IMR-90 (cell line): ENCODE data around the gene CDC25B. TPM values are rescaled to one million over a fixed set of nuclear protein-coding genes. Genes with fewer than 3 reads are reported as not detected.

Experiments
- ATAC-seq: fragments of 200-7000 bp; cut with Tn5 transposase; 2 replicates; pipeline ENCODE4 v1.9.1; 2020; ENCODE audit warnings: low read depth, mild to moderate bottlenecking, moderate library complexity
- BruUV-seq: library from RNA; stranded (reverse); fragments of 400-500 nt; replicated peaks from 2 replicates; lab custom pipeline; 2021; lab: Mats Ljungman, UMichigan
- CTCF ChIA-PET: fragments of 300-600 bp; formaldehyde crosslinking; extraction: SDS; loops from one replicate; lab custom pipeline; 2021; ENCODE audit warnings: antibody characterized with exemption; lab: Yijun Ruan, JAX
- POLR2A ChIA-PET: fragments of 300-600 bp; sonication (Branson Sonifier 250); formaldehyde crosslinking; loops from one replicate; lab custom pipeline; 2022; ENCODE audit warnings: antibody characterized with exemption; ENCODE audit not compliant: unreplicated experiment; lab: Charles Lee
- DNase-seq: peaks from one replicate; pipeline ENCODE4 v3.0.0; 2013
- H2AFZ ChIP-seq: replicated peaks from 2 replicates; pipeline ENCODE3; 2013; ENCODE audit warnings: low read length, mild to moderate bottlenecking; ENCODE audit not compliant: poor library complexity
- H2AK5ac ChIP-seq: 2 replicates; pipeline ENCODE4 v1.6.1; 2013; ENCODE audit warnings: low read depth, low read length, inconsistent platforms
- H2AK9ac ChIP-seq: replicated peaks from 2 replicates; pipeline ENCODE3; 2013; ENCODE audit warnings: mild to moderate bottlenecking, low read depth, low read length, moderate library complexity; ENCODE audit not compliant: poor library complexity
- H2BK120ac ChIP-seq: 2 replicates; pipeline ENCODE4 v1.6.1; 2013; ENCODE audit warnings: low read depth, low read length, inconsistent platforms
- H2BK15ac ChIP-seq: 3 replicates; pipeline ENCODE4 v1.6.1; 2013; ENCODE audit warnings: low read depth, low read length, inconsistent platforms
- H2BK20ac ChIP-seq: 2 replicates; pipeline ENCODE4 v1.6.1; 2013; ENCODE audit warnings: low read depth, mild to moderate bottlenecking, inconsistent platforms, low read length, moderate library complexity
- H2BK5ac ChIP-seq: 2 replicates; pipeline ENCODE4 v1.6.1; 2013; ENCODE audit warnings: mild to moderate bottlenecking, low read depth, low read length, inconsistent platforms; ENCODE audit not compliant: poor library complexity, severe bottlenecking
- H3K14ac ChIP-seq: replicated peaks from 2 replicates; pipeline ENCODE4 v1.6.1; 2013; ENCODE audit warnings: low read depth, low read length, inconsistent platforms
- H3K18ac ChIP-seq: 2 replicates; pipeline ENCODE4 v1.6.1; 2013; ENCODE audit warnings: low read depth, low read length, control low read depth
- H3K23ac ChIP-seq: 2 replicates; pipeline ENCODE4 v1.6.1; 2013; ENCODE audit warnings: low read depth, low read length, inconsistent platforms
- H3K27ac ChIP-seq: 2 replicates; pipeline ENCODE4 v1.5.1; 2013; ENCODE audit warnings: mild to moderate bottlenecking, control low read depth, low read length; ENCODE audit not compliant: insufficient read depth
- H3K27me3 ChIP-seq: 2 replicates; pipeline ENCODE4 v1.6.1; 2013; ENCODE audit warnings: low read length; ENCODE audit not compliant: control insufficient read depth, insufficient read depth
- H3K36me3 ChIP-seq: 2 replicates; pipeline ENCODE4 v1.6.1; 2013; ENCODE audit warnings: low read length, mixed read lengths; ENCODE audit not compliant: control insufficient read depth, insufficient read depth
- H3K4ac ChIP-seq: 2 replicates; pipeline ENCODE4 v1.6.1; 2013; ENCODE audit warnings: low read depth, low read length, inconsistent platforms
- H3K4me1 ChIP-seq: 2 replicates; pipeline ENCODE4 v1.6.1; 2013; ENCODE audit warnings: low read length, mixed read lengths; ENCODE audit not compliant: control insufficient read depth, insufficient read depth
- H3K4me2 ChIP-seq: 2 replicates; pipeline ENCODE4 v1.6.1; 2013; ENCODE audit warnings: low read depth, mild to moderate bottlenecking, control low read depth, low read length, moderate library complexity
- H3K4me3 ChIP-seq: 2 replicates; pipeline ENCODE4 v1.5.1; 2013; ENCODE audit warnings: low read depth, mild to moderate bottlenecking, control low read depth, low read length, moderate library complexity; ENCODE audit not compliant: insufficient read depth
- H3K56ac ChIP-seq: 2 replicates; pipeline ENCODE4 v1.6.1; 2013; ENCODE audit warnings: low read length, inconsistent platforms; ENCODE audit not compliant: insufficient read depth; ENCODE audit errors: extremely low read depth
- H3K79me1 ChIP-seq, 2 experiments: 2 replicates each; pipeline ENCODE4 v1.6.1; 2013; ENCODE audit warnings: low read length in 2 of 2, inconsistent platforms in 1 of 2, low read depth in 1 of 2
- H3K9ac ChIP-seq: 2 replicates; pipeline ENCODE4 v1.6.1; 2013; ENCODE audit warnings: low read depth, low read length, control low read depth
- H3K9me1 ChIP-seq: 2 replicates; pipeline ENCODE4 v1.6.1; 2013; ENCODE audit warnings: low read length, inconsistent platforms; ENCODE audit not compliant: insufficient read depth
- H3K9me3 ChIP-seq: 2 replicates; pipeline ENCODE4 v1.6.1; 2013; ENCODE audit warnings: low read length; ENCODE audit not compliant: control insufficient read depth, insufficient read depth
- H4K20me1 ChIP-seq: 2 replicates; pipeline ENCODE4 v1.6.1; 2013; ENCODE audit warnings: low read length, inconsistent platforms; ENCODE audit not compliant: insufficient read depth
- H4K5ac ChIP-seq: 2 replicates; pipeline ENCODE4 v1.6.1; 2013; ENCODE audit warnings: mild to moderate bottlenecking, low read depth, low read length, control low read depth
- H4K8ac ChIP-seq, 2 experiments: 2 replicates each; pipeline ENCODE4 v1.6.1; 2013; ENCODE audit warnings: low read depth in 2 of 2, low read length in 2 of 2, control low read depth in 1 of 2, inconsistent platforms in 1 of 2
- H4K91ac ChIP-seq: 2 replicates; pipeline ENCODE4 v1.6.1; 2013; ENCODE audit warnings: low read depth, low read length, inconsistent platforms; ENCODE audit not compliant: insufficient read depth
- BHLHE40 ChIP-seq: fragments of 150-350 bp; IDR thresholded peaks from 2 replicates; pipeline ENCODE4 v1.6.1; 2016; ENCODE audit warnings: mild to moderate bottlenecking, low read depth, low read length
- CEBPB ChIP-seq: IDR thresholded peaks from 2 replicates; pipeline ENCODE4 v1.6.1; 2012; ENCODE audit warnings: low read depth, low read length, improper control_type of control experiment
- CHD1 ChIP-seq: IDR thresholded peaks from 2 replicates; pipeline ENCODE4 v1.6.1; 2012; ENCODE audit warnings: low read depth, low read length, improper control_type of control experiment
- ELK1 ChIP-seq: fragments of 150-350 bp; IDR thresholded peaks from 2 replicates; pipeline ENCODE4 v1.6.1; 2016; ENCODE audit warnings: low read depth, mild to moderate bottlenecking, low read length, moderate library complexity, borderline replicate concordance
- FOS ChIP-seq: fragments of 150-350 bp; IDR thresholded peaks from 2 replicates; pipeline ENCODE4 v1.6.1; 2016; ENCODE audit warnings: low read depth, low read length
- MAFK ChIP-seq: IDR thresholded peaks from 2 replicates; pipeline ENCODE4 v1.6.1; 2012; ENCODE audit warnings: low read depth, low read length, improper control_type of control experiment
- MAZ ChIP-seq: IDR thresholded peaks from 2 replicates; pipeline ENCODE4 v1.6.1; 2012; ENCODE audit warnings: low read depth, mild to moderate bottlenecking, low read length, improper control_type of control experiment, moderate library complexity, borderline replicate concordance
- MXI1 ChIP-seq: IDR thresholded peaks from 2 replicates; pipeline ENCODE4 v1.6.1; 2012; ENCODE audit warnings: low read depth, mild to moderate bottlenecking, low read length, moderate library complexity, borderline replicate concordance
- NFE2L2 ChIP-seq: fragments of 150-350 bp; IDR thresholded peaks from 2 replicates; pipeline ENCODE4 v1.6.1; 2016; ENCODE audit warnings: low read depth, mild to moderate bottlenecking, low read length
- POLR2A ChIP-seq: IDR thresholded peaks from 2 replicates; pipeline ENCODE4 v1.6.1; 2012; ENCODE audit warnings: mild to moderate bottlenecking, low read depth, low read length
- RAD21 ChIP-seq: IDR thresholded peaks from 2 replicates; pipeline ENCODE4 v1.6.1; 2012; ENCODE audit warnings: low read length, improper control_type of control experiment
- RCOR1 ChIP-seq: IDR thresholded peaks from 2 replicates; pipeline ENCODE4 v1.6.1; 2012; ENCODE audit warnings: mild to moderate bottlenecking, low read length, improper control_type of control experiment; ENCODE audit not compliant: insufficient replicate concordance
- RFX5 ChIP-seq: IDR thresholded peaks from 2 replicates; pipeline ENCODE4 v1.8.0; 2012; ENCODE audit warnings: low read depth, mild to moderate bottlenecking, low read length, moderate library complexity
- SMC3 ChIP-seq: fragments of 150-350 bp; IDR thresholded peaks from 2 replicates; pipeline ENCODE4 v1.6.1; 2016; ENCODE audit warnings: low read depth, mild to moderate bottlenecking, antibody characterized with exemption, low read length, moderate library complexity
- USF2 ChIP-seq: fragments of 150-350 bp; IDR thresholded peaks from 2 replicates; pipeline ENCODE4 v1.6.1; 2017; ENCODE audit warnings: mild to moderate bottlenecking, antibody characterized with exemption, low read length, low read depth
- WGBS, 2 experiments: methylation state at CpG; one replicate each; pipeline versions ENCODE4 v1.1.5 to v1.1.7; 2013; ENCODE audit warnings: missing lambda C conversion rate in 2 of 2; ENCODE audit not compliant: insufficient read length in 1 of 2; ENCODE audit errors: extremely low coverage in 2 of 2; 5-methylcytosine and 5-hydroxymethylcytosine counted together
- dilution Hi-C: fragments of 300-500 bp; cut with HindIII; formaldehyde crosslinking; loops from one replicate; pipeline ENCODE4 v1.14.3; 2018; ENCODE audit warnings: low sequenced_read_pairs; ENCODE audit not compliant: unreplicated experiment
- in situ Hi-C: fragments of 300-500 bp; cut with MboI; formaldehyde crosslinking; loops from 3 replicates; pipeline ENCODE4 v1.14.3; 2019; ENCODE audit warnings: low sequenced_read_pairs, inconsistent platforms, mixed read lengths
- intact Hi-C: fragments of 100-400 bp; cut with micrococcal nuclease; formaldehyde crosslinking; loops from 2 replicates; pipeline ENCODE4 v1.10.0; 2022
- polyA plus RNA-seq, 3 experiments: library from polyadenylated mRNA; depleted of rRNA; stranded (reverse); fragments of >200 nt; gene quantifications; 2 replicates each; pipeline ENCODE4 v1.2.3, GENCODE V29; 2012; ENCODE audit warnings: low replicate concordance in 1 of 3
- total RNA-seq: library from RNA; depleted of rRNA; stranded (reverse); fragments of >200 nt; gene quantifications from 2 replicates; pipeline ENCODE4 v1.2.3, GENCODE V29; 2012

CDC25B gene
- total and polyA plus RNA-seq, 2 of the 4 experiments (the other 2 are of a cell fraction), result 14.5 to 50.5 TPM

- H3K4me2 ChIP-seq, result peak overlapping the region; percentile 76
- H3K9me3 ChIP-seq, result no peaks in the 10 kb centered on the region
- H2BK20ac ChIP-seq, result no peak overlapping the region
- no peak for DNase-seq
- H3K18ac ChIP-seq, result no peak overlapping the region
- H2AK9ac ChIP-seq, result peak overlapping the region; percentile 95
- H3K23ac ChIP-seq, result peak overlapping the region; percentile 80
- H3K36me3 ChIP-seq, result peaks cover 26% of the 10 kb centered on the region
- H2AK5ac ChIP-seq, result peak overlapping the region; percentile 97
- H4K20me1 ChIP-seq, result no peaks in the 10 kb centered on the region
- H4K5ac ChIP-seq, result 0 out of 2 replicates have a peak overlapping the region, but pooled peaks have one; percentile 12
- peak overlapping the region; percentile 70 for H2AFZ ChIP-seq
- peaks cover 21% of the 10 kb centered on the region for H3K9me1 ChIP-seq
- peak overlapping the region; percentile 86 for H3K27ac ChIP-seq
- H3K14ac ChIP-seq, result peak overlapping the region; percentile 34
- in situ Hi-C loops (no loop called here), intact Hi-C loops (no loop called here), dilution Hi-C loops (no loop called here)
- peak overlapping the region; percentile 87 for H3K9ac ChIP-seq
- H3K4me3 ChIP-seq, result peak overlapping the region; percentile 82
- 27% methylated on average over 10 of the region's 33 CpGs; no CpG with 5 or more reads in 1 of the 2 experiments for WGBS, 2 experiments
- peak overlapping the region; percentile 76 for H2BK5ac ChIP-seq
- ATAC-seq, result no peak; the same call in 1 of the 2 replicates
- peaks cover 36 to 63% of the 10 kb centered on the region in 2 experiments for H3K79me1 ChIP-seq
- CTCF ChIA-PET, result interaction anchor here (0.8 to 1.4 kb wide), 2 partner anchors 10 to 22 kb away, joined by 3 to 4 read pairs; partner anchors contain the start of gene CENPB
- peak overlapping the region; percentile 45; the same call in 1 of the 3 replicates for H2BK15ac ChIP-seq
- H4K8ac ChIP-seq, result peak overlapping the region; percentile 66 to 85; a peak in 3 of 4 replicates
- peaks cover 26% of the 10 kb centered on the region for H3K4me1 ChIP-seq
- H3K27me3 ChIP-seq, result no peaks in the 10 kb centered on the region
- peak overlapping the region; percentile 74 for H2BK120ac ChIP-seq
- H3K56ac ChIP-seq, result peak overlapping the region; percentile 24
- peak overlapping the region; percentile 63 for H4K91ac ChIP-seq
- POLR2A ChIA-PET, result no interaction called here
- H3K4ac ChIP-seq, result peak overlapping the region; percentile 74
- BruUV-seq, result TSS peak; percentile 30
- TF ChIP-seq RCOR1 (no peak), SMC3 (no peak), BHLHE40 (no peak), NFE2L2 (no peak), FOS (no peak), RFX5 (no peak), RAD21 (no peak), POLR2A (no peak), CHD1 (no peak), MXI1 (no peak), CEBPB (no peak), MAZ (no peak), ELK1 (no peak), MAFK (no peak), USF2 (no peak)
Measured at GRCh38 chr20:3796477-3797225, 541 bp downstream of the CDC25B start.
